Right ventricle myocardium inferior (tissue), 1 donor: Measurements from ENCODE around the gene KIF6. TPM values are rescaled to one million over a fixed set of nuclear protein-coding genes. Genes with fewer than 3 reads are reported as not detected.
A peak's percentile ranks its signal among the peaks of the same experiment; 100 is the strongest.
"Not testable (repeated sequence)": the region's sequence is repeated elsewhere in the genome, so short reads cannot be mapped to it uniquely, and the experiment has no call there.

Source experiments
- ATAC-seq: fragments of 200-7000 bp; cut with Tn5 transposase; one replicate; pipeline ENCODE4 v1.9.1; 2020; ENCODE audit warnings: mild to moderate bottlenecking, moderate library complexity
- DNase-seq: peaks from one replicate; pipeline ENCODE4 v3.0.0; 2021; ENCODE audit errors: missing footprints
- intact Hi-C: fragments of 100-400 bp; cut with DNase I; formaldehyde crosslinking; loops from one replicate; pipeline ENCODE4 v1.11.0; 2022
- total RNA-seq: library from RNA; stranded (reverse); fragmentation: NEBNext Ultra II Directional; extraction: Animal tissue kit (Norgen Biotek cat#: 25700); gene quantifications from one replicate; pipeline ENCODE4 v1.2.1, GENCODE V29; 2021
- donor health status: DM: no; HTN: yes; CAD: no; lungs with severe emphysema.

The KIF6 gene
- total RNA-seq, 1 donor from 2014 or later = 0.16 TPM

DNA sequence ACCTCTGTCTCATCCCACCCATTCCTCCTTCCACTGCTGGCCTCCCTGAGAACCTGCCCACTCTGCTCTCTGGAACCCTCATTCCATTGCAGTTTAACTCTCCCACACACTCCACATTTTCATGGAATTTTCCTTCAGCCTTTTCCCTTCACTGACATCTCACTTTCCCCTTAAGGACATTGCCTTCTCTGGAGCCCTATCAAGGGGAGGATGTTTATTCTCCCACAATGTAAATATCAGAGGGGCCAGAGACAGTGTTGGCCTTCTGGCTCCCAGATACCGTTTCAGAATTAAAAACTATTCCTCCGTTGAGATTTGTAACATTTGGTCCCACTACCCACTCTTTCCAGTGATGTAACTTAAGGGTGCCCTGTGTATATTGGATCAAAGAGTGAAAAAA lies 203.2 kb downstream of the KIF6 start:
- no peak for DNase-seq
- ATAC-seq = no peak
- intact Hi-C loops = no loop called here

- DNase-seq = no peak
- intact Hi-C loops = no loop called here
- no peak for ATAC-seq
Measured at GRCh38 chr6:39520916-39521315, 204.3 kb downstream of the KIF6 start.

- ATAC-seq = peak; percentile 8
- intact Hi-C loops = no loop called here
- DNase-seq = no peak
Measured at GRCh38 chr6:39520411-39520810, 204.8 kb downstream of the KIF6 start.

- DNase-seq (no peak), ATAC-seq (no peak)
- intact Hi-C loops = no loop called here
Measured at GRCh38 chr6:39518221-39518620, 207.0 kb downstream of the KIF6 start.

DNA sequence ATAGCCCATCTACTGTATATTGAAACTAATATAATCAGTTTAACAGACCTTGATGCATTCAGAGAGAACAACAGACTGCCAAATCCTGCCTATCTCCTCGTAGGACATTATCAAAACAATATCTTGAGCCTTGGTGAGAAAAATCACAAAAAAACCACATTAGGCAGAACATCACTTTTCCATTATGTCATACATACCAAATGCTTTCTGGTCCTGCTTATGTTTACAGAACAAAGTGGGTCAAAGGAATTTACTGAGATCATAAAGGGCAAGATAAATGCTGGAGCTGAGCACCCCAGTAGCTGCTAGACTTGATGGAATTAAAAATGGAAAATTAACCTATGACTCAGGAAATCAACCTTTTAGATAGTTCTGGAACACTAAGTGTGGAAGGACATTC lies 207.5 kb downstream of the KIF6 start:
- intact Hi-C loops = no loop called here
- DNase-seq (no peak), ATAC-seq (no peak)

DNA sequence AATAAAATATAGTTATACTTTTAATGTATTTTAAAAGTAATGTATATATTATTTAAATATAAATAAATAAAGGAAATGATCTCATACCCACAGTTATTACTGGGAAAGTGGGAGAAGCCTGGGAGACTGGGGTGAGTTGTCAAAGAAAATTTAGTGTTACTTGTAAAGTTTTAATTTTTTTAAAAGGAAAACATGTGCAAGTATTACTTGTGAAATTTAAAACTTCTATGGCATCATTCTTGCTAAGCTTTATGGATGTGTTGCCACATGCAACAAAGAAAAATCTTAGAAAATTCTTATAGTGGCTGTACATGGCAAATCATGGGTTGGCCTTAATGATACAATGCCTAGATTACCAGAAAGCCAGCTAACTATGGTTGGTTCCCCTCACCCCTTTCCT lies 208.7 kb downstream of the KIF6 start:
- ATAC-seq (no peak), DNase-seq (no peak)
- intact Hi-C loops = no loop called here

GRCh38 chr6:39515471-39515870 lies 209.7 kb downstream of the KIF6 start:
- intact Hi-C loops = no loop called here

GRCh38 chr6:39515006-39515405 lies 210.2 kb downstream of the KIF6 start:
- DNase-seq (no peak), ATAC-seq (no peak)
- intact Hi-C loops = no loop called here

More at GRCh38 chr6:39515471-39515870, 209.7 kb downstream of the KIF6 start:
- DNase-seq = no peak
- no peak for ATAC-seq

DNA sequence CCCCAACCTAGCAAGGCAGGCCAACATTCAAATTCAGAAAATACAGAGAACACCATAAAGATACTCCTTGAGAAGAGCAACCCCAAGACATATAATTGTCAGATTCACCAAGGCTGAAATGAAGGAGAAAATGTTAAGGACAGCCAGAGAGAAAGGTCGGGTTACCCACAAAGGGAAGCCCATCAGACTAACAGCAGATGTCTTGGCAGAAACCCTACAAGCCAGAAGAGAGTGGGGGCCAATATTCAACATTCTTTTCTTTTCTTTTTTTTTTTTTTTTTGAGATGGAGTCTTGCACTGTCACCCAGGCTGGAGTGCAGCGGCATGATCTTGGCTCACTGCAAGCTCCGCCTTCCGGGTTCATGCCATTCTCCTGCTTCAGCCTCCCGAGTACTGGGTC lies 215.4 kb downstream of the KIF6 start:
- intact Hi-C loops, DNase-seq, ATAC-seq: not testable (repeated sequence)

DNA sequence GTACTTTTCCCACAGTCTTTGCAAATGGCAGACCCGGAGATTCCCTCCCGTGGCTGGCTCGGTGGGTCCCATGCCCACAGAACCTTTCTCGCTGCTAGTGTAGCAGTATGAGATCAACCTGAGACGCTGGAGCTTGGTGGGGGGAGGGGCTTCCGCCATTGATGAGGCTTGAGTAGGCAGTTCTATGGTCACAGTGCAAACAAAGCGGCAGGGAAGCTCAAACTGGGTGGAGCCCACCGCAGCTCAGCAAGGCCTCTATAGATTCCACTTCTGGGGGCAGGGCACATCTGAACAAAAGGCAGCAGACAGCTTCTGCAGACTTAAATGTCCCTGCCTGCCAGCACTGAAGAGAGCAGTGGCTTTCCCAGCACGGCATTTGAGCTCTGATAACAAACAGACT lies 216.7 kb downstream of the KIF6 start:
- ATAC-seq = no peak
- DNase-seq = no peak
- intact Hi-C loops = no loop called here

DNA sequence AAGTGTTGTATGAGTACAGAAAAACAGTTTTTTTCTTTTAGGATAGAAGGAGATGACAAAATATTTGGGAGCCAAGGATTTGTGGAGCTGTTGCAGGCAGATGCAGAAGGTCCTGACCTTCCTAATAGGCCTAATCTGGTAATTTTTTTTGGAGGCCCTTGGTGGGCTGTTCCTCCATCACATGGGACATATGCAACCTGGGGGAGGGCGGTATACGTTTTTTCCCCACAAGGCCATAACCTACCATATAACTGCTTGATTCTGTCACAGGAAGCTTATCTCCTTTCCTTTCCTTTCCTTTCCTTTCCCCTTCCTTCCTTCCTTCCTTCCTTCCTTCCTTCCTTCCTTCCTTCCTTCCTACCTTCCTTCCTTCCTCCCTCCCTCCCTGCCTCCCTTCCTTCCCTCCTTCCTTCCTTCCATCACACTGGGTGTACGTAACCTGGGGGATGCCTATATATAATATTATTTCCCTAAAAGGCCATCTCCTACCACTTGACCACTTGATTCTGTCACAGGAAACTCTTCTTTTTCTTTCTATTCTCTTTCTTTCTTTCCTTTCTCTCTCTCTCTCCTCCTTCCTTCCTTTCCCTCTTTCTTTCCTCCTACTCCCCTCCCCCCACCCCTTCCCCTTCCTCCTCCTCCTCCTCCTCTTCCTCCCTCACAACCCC lies 217.7 kb downstream of the KIF6 start:
- ATAC-seq (no peak), DNase-seq (no peak)

GRCh38 chr6:39502362-39502955 lies 222.7 kb downstream of the KIF6 start:
- intact Hi-C loops, ATAC-seq: not testable (repeated sequence)

More for the DNA sequence above, 217.7 kb downstream of the KIF6 start:
- intact Hi-C loops = no loop called here

DNA sequence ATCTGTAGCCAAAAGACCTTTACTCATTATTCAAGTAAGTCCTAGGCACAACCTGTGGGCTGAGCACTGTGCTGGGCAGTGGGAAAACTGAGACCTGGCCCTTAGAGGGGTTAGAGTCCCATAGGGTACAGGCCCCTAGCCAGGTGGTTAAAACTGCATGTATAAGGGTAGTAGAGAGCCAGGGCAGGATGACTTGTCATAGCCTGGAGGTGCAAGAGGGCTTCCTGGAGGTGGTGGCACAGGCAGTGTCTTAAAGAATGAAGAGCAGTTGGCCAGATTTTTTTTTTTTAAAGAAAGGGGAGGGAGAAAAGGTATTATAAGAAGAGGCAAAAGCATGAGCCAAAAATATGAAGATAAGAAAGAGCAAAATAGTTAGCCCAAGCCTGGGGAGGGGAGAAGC lies 226.2 kb downstream of the KIF6 start:
- no peak for DNase-seq
- intact Hi-C loops = no loop called here
- ATAC-seq = no peak

More at GRCh38 chr6:39502362-39502955, 222.7 kb downstream of the KIF6 start:
- not testable (repeated sequence) for DNase-seq

DNA sequence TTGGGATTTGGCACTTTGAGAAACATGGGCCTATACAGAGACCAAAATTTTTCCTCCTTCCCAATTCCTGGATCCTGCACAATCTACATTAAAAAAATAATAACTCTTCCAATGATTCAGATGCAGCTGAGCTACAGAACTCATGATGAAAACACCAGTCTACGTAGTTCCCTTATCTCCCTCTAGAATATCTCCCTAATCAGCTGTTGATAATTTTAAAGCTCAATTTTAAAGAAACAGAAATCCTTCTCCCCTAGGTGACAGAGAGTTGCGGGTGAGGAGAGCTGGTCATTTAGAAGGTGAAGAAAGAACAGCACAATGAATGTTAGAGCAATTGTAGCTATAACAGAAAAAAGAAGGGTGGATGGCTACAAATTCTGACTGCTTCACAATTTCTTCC lies 227.1 kb downstream of the KIF6 start:
- ATAC-seq (no peak), DNase-seq (no peak)
- intact Hi-C loops = no loop called here

DNA sequence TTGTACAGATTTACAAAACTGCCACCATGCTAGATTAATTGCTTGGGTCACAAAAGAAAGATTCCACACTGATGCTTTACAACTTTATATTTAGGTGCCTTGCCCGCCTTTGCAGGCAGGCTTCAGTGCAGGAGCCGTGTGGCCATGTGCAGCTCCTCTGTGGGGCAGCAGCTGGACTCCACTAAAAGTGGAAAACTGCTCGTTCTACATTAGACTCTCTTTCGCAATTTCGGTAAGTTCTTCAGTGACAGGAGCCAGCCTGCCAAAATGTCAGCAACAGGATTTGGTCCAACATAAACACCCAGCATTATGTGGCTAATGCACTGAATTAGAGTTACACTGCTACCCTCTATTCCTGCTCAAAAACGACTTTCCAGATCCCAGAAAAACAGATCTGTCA lies 228.3 kb downstream of the KIF6 start:
- DNase-seq (peak; percentile 76), ATAC-seq (peak; percentile 90)
- intact Hi-C loops = no loop called here

- ATAC-seq (no peak), DNase-seq (no peak)
- intact Hi-C loops = no loop called here
Measured at GRCh38 chr6:39496456-39496855, 228.8 kb downstream of the KIF6 start.

DNA sequence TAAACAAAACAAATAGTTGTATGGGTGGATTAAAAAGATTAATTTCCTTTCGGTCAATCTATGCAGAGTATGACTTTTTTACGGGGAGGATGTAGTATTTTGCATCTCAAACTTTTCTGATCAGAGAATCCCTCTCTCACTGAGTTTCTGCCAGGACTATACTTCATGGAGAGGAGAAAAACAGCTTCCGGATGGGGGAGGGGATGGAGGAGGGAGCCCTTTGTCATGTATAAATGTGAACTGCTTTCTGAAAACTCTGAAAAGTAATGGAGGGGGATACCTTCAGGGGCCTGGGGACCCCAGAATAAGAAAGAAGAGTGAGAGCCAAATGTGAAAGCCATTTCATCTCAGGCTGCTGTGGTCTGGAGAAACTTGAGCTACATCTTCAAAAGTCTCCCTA lies 229.6 kb downstream of the KIF6 start:
- DNase-seq = no peak
- no peak for ATAC-seq
- intact Hi-C loops = no loop called here

GRCh38 chr6:39494998-39495397 lies 230.2 kb downstream of the KIF6 start:
- intact Hi-C loops = no loop called here
- no peak for DNase-seq
- no peak for ATAC-seq

- DNase-seq (no peak), ATAC-seq (peak; percentile 54)
- intact Hi-C loops = no loop called here
Measured at GRCh38 chr6:39493777-39494176, 231.4 kb downstream of the KIF6 start.

GRCh38 chr6:39493174-39493573 lies 232.0 kb downstream of the KIF6 start:
- DNase-seq (no peak), ATAC-seq (no peak)
- intact Hi-C loops = no loop called here

GRCh38 chr6:39490108-39490507 lies 235.1 kb downstream of the KIF6 start:
- peak; percentile 90 for ATAC-seq
- DNase-seq = no peak
- intact Hi-C loops = no loop called here
